Activated CD8-positive, alpha-beta T cell treated with anti-CD3 and anti-CD28 coated beads, Interleukin-2, amount 10 ng/mL, durations not matched to agents 7 days and 5 days (primary cell): ENCODE data around the gene MYH11. TPM values are rescaled to one million over a fixed set of nuclear protein-coding genes. Genes with fewer than 3 reads are reported as not detected.
A peak's percentile ranks its signal among the peaks of the same experiment; 100 is the strongest.

Experiments
- ATAC-seq: fragments of 150-1000 bp; cut with Tn5 transposase; one replicate; pipeline ENCODE4 v1.10.0; 2021; ENCODE audit warnings: moderate library complexity
- CTCF ChIA-PET: fragments of 350-600 bp; sonication (Branson Sonifier 250); formaldehyde crosslinking; loops from one replicate; lab custom pipeline; 2021; ENCODE audit warnings: antibody characterized with exemption; lab: Charles Lee
- POLR2A ChIA-PET: fragments of 350-600 bp; sonication (Branson Sonifier 250); formaldehyde crosslinking; loops from one replicate; lab custom pipeline; 2021; ENCODE audit warnings: antibody characterized with exemption; lab: Charles Lee
- DNase-seq: peaks from one replicate; pipeline ENCODE4 v3.0.0-alpha.2; 2020
- H3K27ac Mint-ChIP-seq: one replicate; pipeline ENCODE4 v1.8.0; 2021; ENCODE audit warnings: mild to moderate bottlenecking, mixed read lengths
- H3K27me3 Mint-ChIP-seq: one replicate; pipeline ENCODE4 v1.8.0; 2021; ENCODE audit warnings: low read depth, mixed read lengths
- H3K36me3 Mint-ChIP-seq: one replicate; pipeline ENCODE4 v1.8.0; 2021; ENCODE audit warnings: low read depth, mixed read lengths
- H3K4me1 Mint-ChIP-seq: one replicate; pipeline ENCODE4 v1.8.0; 2021; ENCODE audit warnings: low read depth, mixed read lengths
- H3K4me3 Mint-ChIP-seq: one replicate; pipeline ENCODE4 v1.8.0; 2021; ENCODE audit warnings: mild to moderate bottlenecking, mixed read lengths
- H3K9me3 Mint-ChIP-seq: one replicate; pipeline ENCODE4 v1.8.0; 2022; ENCODE audit warnings: mixed read lengths; ENCODE audit not compliant: insufficient read depth
- total RNA-seq, 2 experiments: library from RNA; stranded (reverse); gene quantifications; one replicate each; pipeline ENCODE4 v1.2.3, GENCODE V29; 2021

The MYH11 gene
- total RNA-seq = not detected

DNA sequence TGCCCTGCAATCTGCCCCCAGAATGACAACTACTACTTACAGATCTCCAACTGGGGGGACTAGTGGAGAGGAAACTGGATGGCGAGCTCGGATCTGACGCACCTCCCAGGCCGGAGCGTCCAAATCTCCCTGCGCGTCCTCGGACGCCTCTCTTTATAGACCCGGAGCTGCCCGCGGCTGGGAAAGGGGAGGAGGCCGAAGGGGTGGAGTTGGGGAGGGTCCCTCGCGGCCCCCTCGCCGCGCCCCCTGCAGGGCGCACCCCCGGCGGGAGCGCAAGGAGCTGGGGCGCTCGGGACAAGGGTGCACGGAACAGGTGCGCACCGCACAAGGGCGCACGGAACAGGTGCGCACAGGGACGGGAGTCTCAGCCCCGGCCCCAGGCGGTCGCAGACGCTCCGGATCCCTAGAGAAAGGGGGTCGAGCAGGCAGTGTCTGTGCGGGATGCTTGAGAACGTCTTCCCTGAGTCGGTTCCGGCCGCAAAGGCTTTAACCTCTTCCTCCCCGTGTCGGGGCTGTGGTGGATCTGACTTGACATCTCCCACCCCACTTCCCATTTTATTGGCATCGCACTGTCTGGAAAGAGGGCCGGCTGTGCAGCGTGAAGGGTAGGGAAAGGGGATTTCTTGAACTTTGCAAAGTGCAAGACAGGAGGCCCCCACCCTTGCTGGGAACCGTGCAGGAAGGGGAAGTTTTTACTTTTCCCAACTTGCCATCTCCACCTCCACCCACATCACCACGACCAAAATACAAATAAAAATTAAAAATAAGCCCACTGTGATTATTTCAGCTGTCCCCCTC, at the start of gene MYH11:
MYH11 (minus strand) TSS at position 128 of the 798 bp plus-strand sequence. CDS start 18,776 bp downstream, outside the sequence.
- H3K9me3 Mint-ChIP-seq = no peaks in the 10 kb centered on the region
- DNase-seq = no peak
- no peak within 1 kb of the TSS for H3K27ac Mint-ChIP-seq
- ChIA-PET CTCF (interaction anchor here (1.3 kb wide), 1 partner anchor 9 kb away, joined by 3 read pairs; no protein-coding TSS in a partner anchor), POLR2A (interaction anchor here (1.3 kb wide), 1 partner anchor 31 kb away, joined by 3 read pairs; the partner anchor contains the start of gene CEP20)
- peaks cover 49% of the 10 kb centered on the region for H3K27me3 Mint-ChIP-seq
- H3K4me1 Mint-ChIP-seq = peaks cover 8% of the 10 kb centered on the region
- ATAC-seq = no peak
- H3K4me3 Mint-ChIP-seq = peak within 1 kb of the TSS; percentile 30
- no peaks in the 10 kb centered on the region for H3K36me3 Mint-ChIP-seq

DNA sequence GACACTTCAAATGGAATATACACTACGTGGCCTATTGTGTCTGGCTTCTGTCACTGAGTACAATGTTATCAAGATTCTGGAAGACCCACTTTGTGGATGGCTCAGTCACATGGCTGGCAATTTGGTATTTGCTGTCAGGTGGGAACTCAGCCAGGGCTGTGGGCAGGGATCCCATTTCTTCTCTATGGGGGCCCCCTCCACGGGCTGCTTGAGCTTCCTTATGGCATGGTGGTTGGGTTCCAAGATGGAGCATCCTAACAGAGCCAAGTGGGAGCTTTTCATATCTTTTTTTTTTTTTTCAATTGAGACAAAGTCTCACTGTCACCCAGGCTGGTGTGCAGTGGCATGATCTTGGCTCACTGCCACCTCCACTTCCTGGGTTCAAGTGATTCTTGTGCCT, 49.6 kb upstream of the MYH11 start:
- H3K4me1 Mint-ChIP-seq = peaks cover 5% of the 10 kb centered on the region
- no peak for DNase-seq
- no peaks in the 10 kb centered on the region for H3K36me3 Mint-ChIP-seq
- H3K4me3 Mint-ChIP-seq = no peak overlapping the region
- no peak overlapping the region for H3K27ac Mint-ChIP-seq
- no peaks in the 10 kb centered on the region for H3K9me3 Mint-ChIP-seq
- ChIA-PET CTCF (interaction anchor here (0.6 kb wide), 1 partner anchor 1594 kb away, joined by 3 read pairs; no protein-coding TSS in a partner anchor), POLR2A (no interaction called here)
- peaks cover 3% of the 10 kb centered on the region for H3K27me3 Mint-ChIP-seq
- ATAC-seq = no peak

DNA sequence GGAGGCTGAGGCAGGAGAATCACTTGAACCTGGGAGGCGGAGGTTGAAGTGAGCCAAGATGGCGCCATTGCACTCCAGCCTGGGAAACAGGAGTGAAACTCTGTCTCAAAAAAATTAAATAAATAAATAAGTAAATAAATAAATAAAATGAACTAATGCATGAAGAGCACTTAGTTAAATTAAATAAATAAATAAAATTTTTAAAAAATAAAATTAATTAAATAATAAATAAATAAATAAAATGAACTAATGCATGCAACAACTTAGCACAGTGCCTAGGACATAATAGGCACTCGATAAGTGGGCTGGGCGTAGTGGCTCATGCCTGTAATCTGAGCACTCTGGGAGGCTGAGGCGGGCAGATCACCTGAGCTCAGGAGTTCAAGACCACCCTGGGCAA, 47.1 kb upstream of the MYH11 start:
- Mint-ChIP-seq H3K4me1 (peaks cover 12% of the 10 kb centered on the region), H3K4me3 (no peak overlapping the region), H3K27ac (no peak overlapping the region), H3K36me3 (no peaks in the 10 kb centered on the region), H3K27me3 (peaks cover 5% of the 10 kb centered on the region), H3K9me3 (no peaks in the 10 kb centered on the region)
- ATAC-seq = no peak
- POLR2A ChIA-PET = no interaction called here
- CTCF ChIA-PET = no interaction called here
- no peak for DNase-seq

DNA sequence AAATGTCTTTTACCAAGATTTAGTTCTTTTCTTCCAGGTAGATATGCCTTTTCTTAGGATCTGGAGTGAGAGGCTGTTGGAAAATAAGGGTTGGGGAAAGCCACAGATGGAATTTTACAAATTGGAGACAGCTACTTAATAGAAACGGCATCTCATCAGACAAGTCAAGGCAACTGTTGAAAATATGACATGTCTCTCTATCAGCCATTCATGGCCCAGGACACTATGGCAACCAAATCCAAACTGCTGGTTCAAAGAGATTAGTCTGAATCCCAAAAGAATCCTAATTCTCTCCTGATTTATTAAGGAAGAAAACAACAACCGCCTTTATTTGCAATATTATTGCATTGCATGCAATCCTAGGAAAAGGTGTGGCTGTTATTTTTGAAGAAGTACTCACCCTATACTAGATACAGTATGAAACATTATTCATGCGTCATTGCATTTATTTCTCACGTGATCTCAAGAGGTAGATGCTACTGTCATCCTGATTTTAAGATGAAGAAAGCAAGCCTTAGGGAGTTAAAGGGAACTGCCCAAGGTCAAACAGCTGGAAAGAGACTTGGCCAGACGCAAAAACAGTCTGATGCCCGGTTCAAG, 44.2 kb upstream of the MYH11 start:
- no peak for DNase-seq
- Mint-ChIP-seq H3K27me3 (peaks cover 2% of the 10 kb centered on the region), H3K4me1 (peaks cover 27% of the 10 kb centered on the region), H3K27ac (no peak overlapping the region), H3K4me3 (no peak overlapping the region), H3K36me3 (no peaks in the 10 kb centered on the region), H3K9me3 (no peaks in the 10 kb centered on the region)
- no peak for ATAC-seq
- CTCF ChIA-PET = no interaction called here
- POLR2A ChIA-PET = interaction anchor here (0.6 kb wide), 1 partner anchor 86 kb away, joined by 3 read pairs; no protein-coding TSS in a partner anchor

DNA sequence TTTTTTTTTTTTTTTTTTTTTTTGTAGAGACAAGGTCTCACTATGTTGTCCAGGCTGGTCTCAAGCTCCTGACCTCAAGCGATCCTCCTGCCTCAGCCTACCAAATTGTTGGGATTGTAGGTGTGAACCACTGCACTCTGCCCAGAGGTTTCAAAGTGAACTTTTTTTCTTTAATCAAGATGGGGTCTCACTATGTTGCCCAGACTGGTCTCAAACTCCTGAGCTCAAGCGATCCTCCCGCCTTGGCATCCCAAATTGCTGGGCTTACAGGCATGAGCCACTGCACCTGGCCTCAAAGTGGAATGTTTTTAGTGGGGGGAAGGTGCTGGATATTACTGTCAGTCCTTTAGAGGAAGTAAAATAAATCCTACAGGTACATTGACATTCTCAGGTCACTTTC, 43.5 kb upstream of the MYH11 start:
- Mint-ChIP-seq H3K36me3 (no peaks in the 10 kb centered on the region), H3K27me3 (peaks cover 2% of the 10 kb centered on the region), H3K9me3 (no peaks in the 10 kb centered on the region), H3K4me3 (no peak overlapping the region), H3K27ac (no peak overlapping the region), H3K4me1 (peaks cover 27% of the 10 kb centered on the region)
- ChIA-PET CTCF (interaction anchor here (1.3 kb wide), 1 partner anchor 50 kb away, joined by 3 read pairs; no protein-coding TSS in a partner anchor), POLR2A (no interaction called here)
- ATAC-seq = no peak
- DNase-seq = no peak

DNA sequence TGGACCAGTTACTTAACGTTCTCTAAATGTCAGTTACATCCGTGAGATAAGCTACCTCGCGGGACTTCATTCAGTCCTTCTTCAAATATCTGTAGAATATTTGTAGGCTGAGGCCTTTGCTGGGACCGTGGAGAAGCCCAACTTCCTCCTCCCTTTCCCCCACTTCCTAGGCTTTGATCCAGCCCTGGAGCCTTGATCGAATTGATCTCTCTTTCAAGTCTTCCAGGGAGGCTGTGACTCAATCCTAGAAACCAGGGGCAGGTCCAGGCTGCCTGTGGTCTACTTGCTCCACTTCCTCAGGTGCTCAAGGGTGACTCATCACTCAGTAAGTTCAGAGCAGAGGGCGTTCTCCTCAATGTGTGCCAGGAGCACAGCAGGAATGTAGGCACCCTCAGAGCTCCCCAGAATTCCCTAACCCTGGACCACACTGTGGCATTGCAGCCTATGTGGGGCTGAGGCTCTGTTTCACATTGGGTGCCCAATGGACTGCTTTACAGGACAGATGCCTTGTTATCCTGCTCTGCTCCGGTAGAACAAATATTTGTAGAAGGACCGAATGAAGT, 42.8 kb upstream of the MYH11 start:
- H3K4me3 Mint-ChIP-seq = no peak overlapping the region
- POLR2A ChIA-PET = no interaction called here

DNA sequence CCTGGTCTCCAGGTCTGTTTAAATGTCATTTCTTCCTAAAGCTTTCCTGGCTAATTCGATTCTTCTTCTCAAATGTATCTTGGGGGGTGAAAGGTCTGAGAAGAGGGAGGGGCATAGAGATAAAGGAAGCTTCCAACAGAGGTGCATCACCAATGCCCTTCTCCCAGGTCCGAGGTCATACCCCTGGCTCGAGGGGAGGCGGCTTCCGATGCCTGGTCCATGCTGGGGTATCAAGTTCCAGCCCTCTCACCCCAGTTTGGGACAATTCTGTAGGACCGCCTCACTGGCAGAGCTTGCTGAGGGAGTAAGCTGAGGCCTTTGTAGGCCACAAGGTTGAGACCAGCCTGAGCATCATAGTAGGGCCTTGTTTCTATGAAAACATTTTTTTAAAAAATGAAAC, 41.8 kb upstream of the MYH11 start:
- ChIA-PET POLR2A (interaction anchor here (2.1 kb wide), 1 partner anchor 10 kb away, joined by 10 read pairs; the partner anchor contains the start of gene CEP20), CTCF (interaction anchor here (3.6 kb wide), 1 partner anchor 11 kb away, joined by 9 read pairs; the partner anchor contains the start of gene CEP20)
- ATAC-seq (no peak), DNase-seq (no peak)
- Mint-ChIP-seq H3K36me3 (no peaks in the 10 kb centered on the region), H3K9me3 (no peaks in the 10 kb centered on the region), H3K4me3 (no peak overlapping the region), H3K27me3 (peaks cover 2% of the 10 kb centered on the region), H3K27ac (peak overlapping the region; percentile 39), H3K4me1 (peaks cover 27% of the 10 kb centered on the region)

More for the DNA sequence above, 42.8 kb upstream of the MYH11 start:
- CTCF ChIA-PET = interaction anchor here (1.3 to 3.6 kb wide), 2 partner anchors 12 to 51 kb away, joined by 3 to 9 read pairs; partner anchors contain the start of gene CEP20
- Mint-ChIP-seq H3K27ac (no peak overlapping the region), H3K27me3 (peaks cover 2% of the 10 kb centered on the region), H3K9me3 (no peaks in the 10 kb centered on the region), H3K36me3 (no peaks in the 10 kb centered on the region), H3K4me1 (peaks cover 27% of the 10 kb centered on the region)
- peak; percentile 79 for ATAC-seq
- DNase-seq = peak; percentile 55

DNA sequence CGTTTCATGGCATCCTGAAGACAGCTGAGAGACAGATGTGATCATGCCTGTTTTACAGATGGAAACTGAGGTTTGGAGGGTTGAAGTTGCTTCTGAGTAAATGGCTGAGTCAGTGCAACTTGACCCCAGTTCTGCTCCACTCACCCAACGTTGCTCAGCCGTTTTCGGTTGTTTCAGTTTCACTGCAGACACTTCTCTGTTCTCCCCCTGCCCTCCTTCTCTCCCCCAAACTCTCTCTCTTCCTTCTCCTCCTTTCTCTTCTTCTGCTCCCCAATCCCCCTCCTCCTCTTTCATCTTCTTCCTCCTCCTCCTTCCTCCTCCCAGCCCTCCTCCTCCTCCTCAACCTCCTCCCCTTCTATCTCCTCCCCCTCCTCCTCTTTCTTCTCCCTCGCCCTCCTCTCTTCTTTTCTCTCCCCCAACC, 41.0 kb upstream of the MYH11 start:
- ChIA-PET CTCF (interaction anchor here (1.1 to 3.6 kb wide), 2 partner anchors 10 to 23 kb away, joined by 3 to 9 read pairs; partner anchors contain the start of gene CEP20), POLR2A (interaction anchor here (2.1 kb wide), 1 partner anchor 10 kb away, joined by 10 read pairs; the partner anchor contains the start of gene CEP20)
- Mint-ChIP-seq H3K27ac (peak overlapping the region; percentile 60), H3K4me1 (peaks cover 27% of the 10 kb centered on the region), H3K4me3 (peak overlapping the region; percentile 28), H3K36me3 (no peaks in the 10 kb centered on the region), H3K27me3 (peaks cover 2% of the 10 kb centered on the region), H3K9me3 (no peaks in the 10 kb centered on the region)
- DNase-seq = peak; percentile 44
- ATAC-seq = peak; percentile 41

DNA sequence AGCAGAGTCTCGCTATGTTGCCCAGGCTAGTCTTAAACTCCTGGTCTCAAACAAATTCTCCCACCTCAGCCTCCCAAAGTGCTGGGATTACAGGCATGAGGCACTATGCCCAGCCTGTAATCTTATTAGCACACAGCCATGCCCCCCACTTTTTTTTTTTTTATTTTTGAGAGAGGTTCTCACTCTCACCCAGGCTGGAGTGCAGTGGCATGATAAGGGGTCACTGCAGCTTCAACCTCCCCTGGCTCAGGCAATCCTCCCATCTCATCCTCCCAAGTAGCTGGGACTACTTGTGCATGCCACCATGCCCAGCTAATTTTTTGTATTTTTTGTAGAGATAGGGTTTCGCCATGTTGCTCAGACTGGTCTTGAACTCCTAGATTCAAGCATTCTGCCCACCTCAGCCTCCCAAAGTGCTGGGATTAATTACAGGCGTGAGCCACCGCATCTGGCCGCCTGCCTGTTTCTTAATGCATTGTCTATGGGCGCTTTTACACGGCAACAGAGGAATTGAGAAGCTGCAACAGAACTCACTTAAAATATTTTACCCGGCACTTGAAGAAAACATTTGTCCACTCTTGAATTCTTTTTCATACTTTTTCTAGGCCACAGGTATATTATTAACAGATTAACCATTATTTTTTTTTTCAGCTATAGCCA, 40.4 kb upstream of the MYH11 start:
- H3K27ac Mint-ChIP-seq = no peak overlapping the region
- no peaks in the 10 kb centered on the region for H3K9me3 Mint-ChIP-seq
- ChIA-PET CTCF (interaction anchor here (1.1 to 3.6 kb wide), 2 partner anchors 9 to 23 kb away, joined by 3 to 9 read pairs; partner anchors contain the start of gene CEP20), POLR2A (interaction anchor here (2.1 kb wide), 1 partner anchor 9 kb away, joined by 10 read pairs; the partner anchor contains the start of gene CEP20)
- DNase-seq = no peak
- no peak overlapping the region for H3K4me3 Mint-ChIP-seq
- H3K27me3 Mint-ChIP-seq = peaks cover 2% of the 10 kb centered on the region
- ATAC-seq = no peak
- H3K36me3 Mint-ChIP-seq = no peaks in the 10 kb centered on the region
- H3K4me1 Mint-ChIP-seq = peaks cover 27% of the 10 kb centered on the region

DNA sequence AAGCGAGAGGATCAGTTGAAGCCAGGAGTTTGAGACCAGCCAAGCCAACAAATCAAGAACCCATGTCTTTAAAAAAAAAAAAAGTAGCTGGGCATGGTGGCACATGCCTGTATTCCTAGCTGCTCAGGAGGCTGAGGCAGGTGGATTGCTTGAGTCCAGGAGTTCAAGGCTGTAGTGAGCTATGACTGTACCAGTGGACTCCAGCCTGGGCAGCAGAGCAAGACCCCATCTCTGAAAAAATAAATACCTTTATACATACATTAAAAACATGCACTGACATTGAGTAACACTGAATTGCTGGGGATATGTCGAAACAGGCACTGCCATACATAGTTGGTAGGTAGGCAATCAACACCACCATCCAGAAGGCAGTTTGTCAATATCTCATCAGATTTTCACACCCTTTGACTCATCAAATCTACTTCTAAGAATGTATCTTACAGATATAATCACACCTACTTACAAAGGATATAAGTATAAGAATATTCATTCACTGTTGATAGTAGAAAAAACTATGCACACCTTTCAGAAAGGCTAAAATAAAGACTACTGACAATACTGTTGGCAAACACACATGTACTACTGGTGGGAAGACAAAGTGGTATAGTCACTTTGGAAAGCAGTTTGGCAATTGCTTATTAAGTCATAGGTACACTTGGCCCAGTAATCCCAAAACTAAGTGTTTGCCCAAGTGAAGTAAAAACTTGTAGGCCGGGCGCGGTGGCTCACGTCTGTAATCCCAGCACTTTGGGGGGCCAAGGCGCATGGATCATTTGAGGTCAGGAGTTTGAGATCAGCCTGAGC, 37.9 kb upstream of the MYH11 start:
- ATAC-seq (no peak), DNase-seq (no peak)
- peaks cover 24% of the 10 kb centered on the region for H3K4me1 Mint-ChIP-seq
- H3K4me3 Mint-ChIP-seq = no peak overlapping the region
- CTCF ChIA-PET = no interaction called here
- POLR2A ChIA-PET = no interaction called here
- H3K27me3 Mint-ChIP-seq = no peaks in the 10 kb centered on the region
- H3K9me3 Mint-ChIP-seq = no peaks in the 10 kb centered on the region
- no peak overlapping the region for H3K27ac Mint-ChIP-seq
- H3K36me3 Mint-ChIP-seq = no peaks in the 10 kb centered on the region
